KBM-7 (cell line): ENCODE data around the gene RAB11FIP3.
A peak's percentile ranks its signal among the peaks of the same experiment; 100 is the strongest.

Experiments
- DNase-seq: peaks from one replicate; pipeline ENCODE4 v3.0.0-alpha.2; 2015
- in situ Hi-C: fragments of 300-500 bp; cut with MboI; formaldehyde crosslinking; loops from 2 replicates; pipeline ENCODE4 v1.14.3; 2020; ENCODE audit warnings: low sequenced_read_pairs, low pct_unique_long_range_greater_than_20kb, mixed read lengths

The RAB11FIP3 gene

GRCh38 chr16:389352-389751 lies 36.1 kb upstream of the RAB11FIP3 start:
- in situ Hi-C loops = no loop called here
- no peak for DNase-seq

DNA sequence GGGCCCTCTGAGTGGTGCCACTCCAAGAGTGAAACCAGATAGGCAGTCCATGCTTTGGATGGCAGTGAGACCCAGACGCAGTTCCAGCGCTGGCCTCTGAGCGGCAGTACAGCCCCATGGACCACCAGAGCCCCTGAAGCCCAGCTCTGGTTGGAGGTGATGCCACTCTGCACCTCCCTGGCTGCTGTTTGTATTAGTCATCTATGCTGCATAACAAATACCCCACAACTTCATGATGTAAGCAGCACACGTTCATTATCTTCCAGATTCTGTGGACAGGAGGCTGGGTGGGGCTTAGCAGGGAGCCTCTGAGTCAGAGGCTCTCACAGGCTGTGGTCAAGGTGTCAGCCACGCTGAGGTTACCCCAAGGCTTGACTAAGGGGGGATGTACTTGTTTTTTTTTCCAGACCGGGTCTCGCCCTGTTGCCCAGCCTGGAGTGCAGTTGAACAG lies 33.5 kb upstream of the RAB11FIP3 start:
- in situ Hi-C loops = no loop called here
- peak; percentile 89 for DNase-seq

DNA sequence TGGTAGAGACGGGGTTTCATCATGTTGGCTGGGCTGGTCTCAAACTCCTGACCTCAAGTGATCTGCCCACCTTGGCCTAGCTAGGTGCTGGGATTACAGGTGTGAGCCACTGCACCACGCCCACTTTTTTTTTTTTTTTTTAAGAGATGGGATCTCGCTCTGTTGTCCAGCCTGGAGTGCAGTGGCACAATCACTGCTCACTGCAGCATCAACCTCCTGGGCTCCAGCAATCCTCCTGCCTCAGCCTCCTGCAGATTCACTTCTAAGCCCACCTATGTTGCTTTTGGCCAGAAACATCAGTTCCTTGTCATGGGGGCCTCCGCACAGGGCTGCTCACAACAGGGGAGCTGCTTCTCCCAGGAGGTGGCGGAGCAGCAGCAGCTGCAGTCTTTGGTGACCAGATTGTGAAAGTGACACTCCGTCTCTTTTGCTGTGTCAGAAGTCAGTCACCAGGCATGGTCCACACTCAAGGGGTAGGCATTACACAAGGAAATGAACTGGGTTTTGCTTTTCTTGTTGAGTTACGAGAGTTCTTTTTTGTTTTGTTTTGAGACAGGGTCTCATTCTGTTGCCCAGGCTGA lies 32.9 kb upstream of the RAB11FIP3 start:
- in situ Hi-C loops = no loop called here
- DNase-seq = no peak

DNA sequence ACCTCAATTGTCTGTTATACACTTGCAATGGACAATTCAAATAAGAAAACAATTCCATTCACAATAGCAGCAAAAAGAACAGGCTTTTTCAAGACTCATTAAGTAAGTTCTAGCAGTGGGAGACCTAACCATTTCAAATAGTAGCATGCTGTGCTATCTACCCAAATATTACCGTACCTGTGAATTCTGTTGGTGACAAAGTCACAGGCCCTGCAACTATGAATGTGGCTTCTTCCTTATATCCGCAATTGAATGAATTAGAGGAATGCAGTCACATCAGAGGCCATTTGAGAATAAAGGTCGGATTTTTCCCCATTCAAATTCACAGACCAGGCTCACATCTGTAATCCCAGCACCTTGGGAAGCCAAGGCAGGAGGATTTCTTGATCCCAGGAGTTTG lies 29.2 kb upstream of the RAB11FIP3 start:
- DNase-seq = no peak
- in situ Hi-C loops = no loop called here

DNA sequence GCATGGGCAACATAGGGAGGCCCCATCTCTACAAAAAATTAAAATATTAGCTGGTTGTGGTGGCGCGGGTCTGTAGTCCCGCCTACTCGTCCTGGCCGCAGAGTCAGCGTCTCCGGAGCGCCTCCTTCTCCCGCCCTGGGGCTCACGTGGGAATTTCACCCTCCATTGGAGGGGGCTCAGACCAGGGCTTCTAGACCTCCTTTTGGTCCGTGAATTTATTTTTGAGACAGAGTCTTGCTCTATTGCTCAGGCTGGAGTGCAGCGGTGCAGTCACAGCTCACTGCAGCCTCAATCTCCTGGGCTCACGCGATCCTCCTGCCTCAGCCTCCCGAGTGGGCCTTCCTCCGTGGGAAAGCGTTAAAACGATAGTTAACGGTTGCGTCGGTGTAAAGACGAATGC lies 28.8 kb upstream of the RAB11FIP3 start:
- DNase-seq = peak; percentile 64
- in situ Hi-C loops = no loop called here

DNA sequence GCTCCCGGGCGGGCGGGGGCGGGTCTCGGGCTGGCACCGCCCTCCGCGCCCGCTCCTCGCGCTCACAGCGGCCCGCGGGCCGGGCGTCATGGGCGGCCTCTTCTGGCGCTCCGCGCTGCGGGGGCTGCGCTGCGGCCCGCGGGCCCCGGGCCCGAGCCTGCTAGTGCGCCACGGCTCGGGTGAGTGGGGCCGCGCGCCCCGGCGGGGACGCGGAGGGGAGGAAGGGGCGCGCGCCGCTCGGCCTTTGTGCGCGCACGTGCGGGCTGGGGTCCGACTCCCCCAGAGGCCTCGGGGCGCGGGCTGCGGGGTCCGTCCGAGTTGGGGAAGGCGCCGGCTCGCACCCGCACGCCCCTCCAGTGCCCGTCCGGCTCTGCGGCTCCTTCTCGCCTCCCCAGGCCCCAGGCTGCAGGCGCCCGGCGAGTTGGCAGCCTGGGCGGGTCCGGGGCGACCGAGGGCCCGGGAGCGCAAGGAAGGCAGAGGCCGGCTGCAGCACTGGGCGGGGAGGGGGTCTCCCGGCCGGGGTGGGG lies 28.3 kb upstream of the RAB11FIP3 start, which contains the start of gene NME4:
Gene NME4, plus strand, starts transcription at position 65 of the 527 bp plus-strand sequence. Its CDS starts 24 bp downstream, at position 89.
- DNase-seq = peak; percentile 21
- in situ Hi-C loops = no loop called here

- DNase-seq = no peak
- in situ Hi-C loops = no loop called here
Observed at GRCh38 chr16:397736-398332, 27.6 kb upstream of the RAB11FIP3 start.

DNA sequence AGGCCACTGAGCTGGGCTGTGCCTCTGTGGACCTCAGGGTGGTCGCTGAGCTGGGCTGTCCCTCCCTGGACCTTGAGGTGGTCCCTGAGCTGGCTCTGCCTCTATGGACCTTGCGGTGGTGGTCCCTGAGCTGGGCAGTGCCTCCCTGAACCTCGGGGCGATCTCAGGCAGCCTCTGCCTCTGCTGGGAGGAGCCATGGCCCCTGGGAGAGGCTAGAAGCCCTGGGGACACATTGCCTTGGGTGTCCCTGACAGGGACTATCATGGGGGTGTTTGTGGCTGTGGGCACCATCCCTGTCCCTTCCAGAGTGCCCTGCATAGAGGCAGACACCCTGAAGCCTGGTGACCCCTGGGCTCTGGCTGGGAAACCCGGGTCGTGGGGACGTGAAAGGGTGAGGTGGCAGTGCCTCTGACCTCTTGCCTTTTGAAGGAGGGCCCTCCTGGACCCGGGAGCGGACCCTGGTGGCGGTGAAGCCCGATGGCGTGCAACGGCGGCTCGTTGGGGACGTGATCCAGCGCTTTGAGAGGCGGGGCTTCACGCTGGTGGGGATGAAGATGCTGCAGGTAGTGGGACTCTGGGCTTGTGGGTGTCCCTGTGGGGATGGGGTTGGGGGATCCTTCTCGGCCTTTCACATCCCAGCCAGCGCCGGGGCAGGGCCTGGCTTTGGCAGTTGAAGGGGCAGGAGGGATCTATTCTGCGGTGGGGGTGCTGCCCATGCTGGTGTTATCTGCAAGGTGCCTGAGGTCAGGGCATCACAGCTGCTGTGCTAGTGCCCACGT lies 26.7 kb upstream of the RAB11FIP3 start:
- DNase-seq = no peak
- in situ Hi-C loops = no loop called here

GRCh38 chr16:399340-400019 lies 26.0 kb upstream of the RAB11FIP3 start:
- DNase-seq = no peak
- in situ Hi-C loops = no loop called here

- in situ Hi-C loops = no loop called here
- DNase-seq = no peak
Observed at GRCh38 chr16:400061-400591, 25.3 kb upstream of the RAB11FIP3 start.

- peak; percentile 86 for DNase-seq
- in situ Hi-C loops = no loop called here
Observed at GRCh38 chr16:401468-402348, 23.7 kb upstream of the RAB11FIP3 start, which contains the start of gene DECR2. DECR2 (plus strand) TSS chr16:401885; CDS start chr16:401964, 79 bp downstream.

GRCh38 chr16:404971-405486 lies 20.4 kb upstream of the RAB11FIP3 start:
- in situ Hi-C loops = no loop called here
- no peak for DNase-seq

DNA sequence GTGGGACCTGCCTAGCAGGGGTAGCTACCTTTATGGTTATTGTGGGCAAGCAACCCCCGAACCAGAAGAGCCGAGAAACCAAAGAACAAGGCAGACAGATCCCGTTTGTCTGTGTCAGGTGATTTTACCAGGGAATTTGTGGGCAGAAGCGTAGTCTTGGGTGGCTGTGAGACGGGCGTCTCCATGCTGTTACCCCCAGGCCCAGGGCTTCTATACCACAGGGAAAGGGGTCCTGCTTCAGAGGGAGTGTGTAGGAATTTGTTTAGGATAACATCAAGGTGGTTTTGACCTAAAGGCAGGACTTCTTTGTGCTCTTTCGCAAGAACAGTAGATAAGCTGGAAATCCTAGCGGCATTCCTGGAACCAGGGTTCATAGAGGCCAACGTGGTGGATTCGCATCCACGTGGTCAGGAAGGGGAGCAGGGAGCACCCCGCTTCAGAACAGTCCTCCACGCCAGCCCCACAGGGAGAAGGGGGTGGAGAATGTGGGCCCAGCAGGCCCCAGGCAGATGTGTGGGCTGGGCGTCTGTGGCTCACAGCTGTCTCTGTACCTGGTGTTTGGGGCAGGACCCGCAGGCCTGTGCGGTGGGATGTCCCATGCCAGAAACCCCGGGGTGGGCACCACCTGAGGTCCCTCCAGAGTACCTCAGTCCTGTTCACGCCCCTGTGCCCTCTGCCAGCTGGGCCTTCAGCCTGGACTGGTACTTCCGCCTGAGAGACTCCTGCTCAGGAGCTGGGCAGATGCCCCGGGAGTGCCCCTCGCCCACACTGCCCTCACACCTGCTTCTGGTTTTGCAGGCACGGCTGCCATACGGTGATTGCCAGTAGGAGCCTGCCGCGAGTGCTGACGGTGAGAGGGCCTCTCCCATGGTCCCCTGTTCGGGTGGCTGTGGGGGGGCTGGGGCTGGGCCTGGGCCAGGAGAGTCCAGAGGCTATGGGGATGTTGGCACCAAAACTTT lies 19.6 kb upstream of the RAB11FIP3 start:
- DNase-seq = no peak
- in situ Hi-C loops = no loop called here

GRCh38 chr16:407253-407652 lies 18.2 kb upstream of the RAB11FIP3 start:
- no peak for DNase-seq
- in situ Hi-C loops = no loop called here

- in situ Hi-C loops = no loop called here
- no peak for DNase-seq
Observed at GRCh38 chr16:410516-411178, 14.8 kb upstream of the RAB11FIP3 start.

DNA sequence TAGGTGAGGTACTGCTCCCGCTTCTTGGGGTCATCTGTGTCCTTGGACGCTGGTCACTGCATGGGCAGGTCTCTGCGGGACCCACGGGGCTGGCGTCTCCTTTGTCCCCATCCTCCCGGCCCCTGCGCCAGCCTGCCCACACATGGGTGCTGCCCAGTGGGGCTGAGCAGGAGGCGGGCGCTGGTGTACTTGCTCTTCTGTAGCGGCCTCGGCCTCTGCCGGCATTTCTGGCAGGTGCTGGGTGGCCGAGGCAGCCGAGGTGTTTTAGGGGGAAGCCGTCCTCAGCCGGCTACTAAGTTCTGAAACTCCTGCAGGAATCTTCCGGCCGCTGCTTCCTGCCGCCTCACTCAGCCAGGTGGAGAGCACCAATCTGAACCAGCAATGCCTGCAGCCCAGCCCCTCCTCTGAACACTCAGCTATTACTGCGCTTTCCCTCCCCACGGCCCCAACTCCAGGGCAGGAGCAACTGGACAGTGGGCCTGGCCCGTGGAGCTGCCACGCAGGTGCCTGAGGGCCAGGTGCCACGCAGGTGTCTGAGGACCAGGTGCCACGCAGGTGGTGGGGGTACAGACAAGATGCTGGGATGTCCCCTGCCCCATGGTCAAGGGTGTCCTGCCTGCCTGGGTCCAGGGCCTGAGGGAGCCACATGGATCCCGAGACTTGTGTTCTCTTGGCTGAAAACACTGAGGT lies 13.7 kb upstream of the RAB11FIP3 start:
- no peak for DNase-seq
- in situ Hi-C loops = no loop called here
